NCI-H460 (cell line): ENCODE data around the gene PSMB7. TPM values are rescaled to one million over a fixed set of nuclear protein-coding genes. Genes with fewer than 3 reads are reported as not detected.

Experiments
- DNase-seq: peaks from one replicate; pipeline ENCODE4 v3.0.0-alpha.2; 2016; ENCODE audit warnings: low read depth; ENCODE audit errors: extremely low read depth
- total RNA-seq: library from RNA; depleted of rRNA; stranded (reverse); fragments of >200 nt; shearing (Covaris generic); gene quantifications from 2 replicates; pipeline ENCODE4 v1.2.3, GENCODE V29; 2014; rRNA removed

The PSMB7 gene
- total RNA-seq, 1 experiment from 2014 or later = 379 TPM

DNA sequence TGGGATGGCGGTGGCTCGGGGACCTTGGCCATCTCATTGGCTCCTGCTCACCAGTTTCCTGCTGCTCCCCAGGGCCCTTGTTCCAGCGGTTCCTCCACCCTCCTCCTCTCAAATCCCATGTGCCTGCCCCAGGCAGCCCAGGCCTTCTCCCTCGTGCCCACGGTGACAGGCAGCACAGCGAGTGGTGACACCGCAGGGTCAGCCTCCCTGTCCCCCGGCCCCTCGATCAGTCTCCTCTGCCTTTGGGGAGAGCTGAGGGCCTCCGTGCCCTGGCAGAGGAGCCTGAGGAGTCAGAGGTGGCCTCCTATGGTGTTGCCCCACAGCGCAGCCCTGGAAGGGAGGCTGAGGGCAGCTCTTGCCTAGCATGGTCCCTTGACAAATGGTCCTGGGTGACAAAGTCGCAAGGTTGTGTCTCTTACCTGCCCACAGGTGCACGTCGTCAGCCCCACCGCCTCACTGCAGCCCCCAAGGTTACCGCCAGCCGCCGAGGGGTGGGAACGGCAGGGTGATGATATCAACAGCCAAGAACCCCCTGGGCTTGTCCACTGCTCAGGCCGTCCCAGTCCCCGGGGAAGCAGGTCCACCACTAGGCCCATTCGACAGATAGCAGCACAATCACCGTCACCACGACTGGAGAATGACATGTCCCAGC is 107.7 kb downstream of the PSMB7 start:
- no peak for DNase-seq

- peak; percentile 46 for DNase-seq
Observed at GRCh38 chr9:124306098-124306735, 109.0 kb downstream of the PSMB7 start.

GRCh38 chr9:124304285-124304684 is 111.0 kb downstream of the PSMB7 start:
- DNase-seq = no peak

DNA sequence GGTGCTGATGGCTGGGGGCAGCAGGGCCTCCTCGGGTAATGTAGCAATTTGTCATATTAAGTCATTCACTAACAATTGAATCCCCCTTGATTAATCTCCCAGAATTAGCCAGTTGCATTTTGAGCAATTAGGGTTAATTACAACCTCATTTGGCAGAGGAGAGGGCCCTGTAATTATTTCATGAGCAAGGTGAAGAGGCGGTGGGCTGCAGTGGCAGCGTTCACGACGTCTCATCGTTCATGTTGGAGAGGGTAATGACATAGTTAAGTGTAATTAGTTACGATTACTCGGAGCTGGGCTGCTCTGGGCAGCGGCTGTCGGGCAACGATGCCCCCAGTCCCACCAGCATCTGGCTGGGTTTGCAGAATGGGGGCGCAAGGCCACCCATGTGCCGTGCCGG is 111.5 kb downstream of the PSMB7 start:
- DNase-seq = no peak

Other genes with a start within 250 kb of the PSMB7 start
- gene NEK6, start 157.5 kb downstream of the PSMB7 start, total RNA-seq = 20.1 and 23.2 TPM in 2 replicates
- not detected in 2 replicates for gene ADGRD2, start 35.0 kb upstream of the PSMB7 start, total RNA-seq
- not detected in 2 replicates for gene NR5A1, start 92.0 kb upstream of the PSMB7 start, total RNA-seq